NCI-H1105 (cell line): ENCODE results near the gene CMTM4.

Source experiments
- DNase-seq: peaks from one replicate; lab custom pipeline; 2025; lab: John Stamatoyannopoulos, UW

CMTM4 gene

DNA sequence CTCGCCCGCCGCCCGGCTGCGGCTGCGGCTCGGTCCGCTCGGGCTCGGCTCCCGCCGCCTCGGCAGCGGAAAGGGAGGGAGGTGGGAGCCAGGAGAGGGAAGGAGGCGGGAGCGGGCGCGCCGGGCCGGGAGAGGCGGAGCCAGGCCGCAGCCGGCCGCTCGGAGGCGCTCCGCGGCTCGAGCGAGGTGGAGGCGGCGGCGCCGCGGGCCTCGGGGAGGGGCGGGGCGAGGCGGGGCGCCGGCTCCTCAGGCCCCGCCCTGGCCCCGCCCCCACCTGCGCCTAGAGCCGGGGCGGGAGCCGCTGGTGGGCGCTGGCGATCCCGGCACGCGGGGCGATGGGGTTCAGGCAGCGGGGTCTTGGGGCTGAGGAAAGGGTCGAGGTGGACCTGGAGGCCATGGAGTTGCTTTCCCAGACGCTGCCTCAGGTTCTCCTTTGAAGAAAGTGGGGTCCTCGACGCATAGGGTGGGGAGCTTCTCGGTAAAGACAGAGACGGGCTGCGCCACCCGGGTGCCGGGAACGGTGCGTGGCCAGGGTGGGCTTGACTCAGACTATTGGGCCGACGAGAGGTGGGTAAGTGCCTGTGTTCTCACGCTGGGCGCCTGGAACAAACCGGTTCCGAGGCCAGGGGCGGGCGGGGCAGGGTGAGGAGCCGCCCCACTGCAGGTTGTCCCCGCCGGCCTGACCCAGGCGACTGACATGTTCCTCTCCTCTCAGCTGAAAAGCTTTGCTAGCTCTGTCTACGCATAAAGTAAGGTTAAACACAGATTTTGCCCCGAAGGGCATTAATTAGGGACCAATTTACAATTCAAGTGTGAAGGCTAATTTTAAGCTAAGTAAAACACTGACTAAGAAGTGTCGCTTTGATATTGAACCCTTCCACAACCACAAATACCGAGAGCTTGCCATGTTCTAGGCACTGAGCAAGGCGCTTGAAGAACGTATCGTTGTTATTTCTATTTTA is at the start of gene CMTM4:
Gene CMTM4, minus strand, starts transcription at position 75 of the 962 bp plus-strand sequence. CDS start 218 bp downstream, outside the sequence.
- peak; percentile 65 for DNase-seq

DNA sequence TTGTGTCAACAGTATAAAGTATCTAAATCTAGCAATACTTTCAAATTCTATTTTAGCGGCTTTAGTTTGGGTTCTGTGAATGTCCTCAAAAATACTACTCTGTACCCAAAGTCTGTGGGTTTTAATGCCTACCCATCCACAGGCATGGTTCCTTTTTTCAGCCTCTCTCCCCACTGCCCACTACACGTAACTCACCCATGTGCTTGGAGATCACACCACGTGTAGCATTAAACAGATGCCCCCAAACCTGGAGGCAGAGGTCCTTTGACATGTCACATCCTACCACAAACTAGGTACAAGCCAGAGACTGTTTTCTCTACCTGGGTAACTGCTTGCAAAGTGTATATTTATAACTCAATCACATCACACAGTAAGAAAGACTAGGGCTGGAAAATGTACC is 49.5 kb upstream of the CMTM4 start:
- DNase-seq = no peak

DNA sequence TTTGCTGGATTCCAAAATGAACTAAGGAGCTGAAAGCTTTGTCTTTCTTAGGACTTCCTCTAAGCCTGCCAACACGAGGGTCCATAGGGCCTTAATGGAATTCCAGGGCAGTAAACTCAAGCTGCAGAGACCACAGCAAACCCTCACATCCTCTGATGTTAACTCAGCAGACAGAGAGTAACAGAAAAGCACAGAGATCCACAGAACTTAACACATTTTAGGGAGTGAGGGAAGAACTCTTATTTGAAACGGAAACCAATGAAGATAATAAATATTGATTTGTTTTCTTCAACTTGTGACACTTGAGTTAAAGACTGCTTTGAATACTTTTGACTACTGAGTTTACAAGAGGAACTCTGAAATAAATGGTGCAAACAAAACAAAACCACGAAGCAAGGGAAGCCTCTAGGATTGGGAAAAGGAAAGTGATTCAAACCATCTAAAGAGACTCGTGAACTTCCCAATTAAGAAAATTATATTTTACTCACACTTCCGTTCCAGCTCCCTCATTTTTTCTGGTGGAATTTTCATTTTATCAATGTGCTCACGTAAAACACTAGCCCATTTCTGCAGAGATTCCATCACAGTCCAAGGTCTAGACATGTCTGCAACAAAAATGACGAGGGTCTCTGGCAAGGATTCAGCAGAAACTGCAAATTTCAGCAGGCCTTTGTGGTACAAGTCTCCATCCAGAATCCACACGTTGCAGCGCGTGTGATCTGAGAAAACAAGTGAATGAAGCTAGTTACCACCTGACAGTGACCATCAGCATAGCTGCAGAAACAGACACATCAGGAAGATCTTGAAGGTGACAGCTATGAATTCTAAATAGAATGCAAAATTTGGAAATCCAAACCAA is 45.6 kb upstream of the CMTM4 start:
- no peak for DNase-seq

DNA sequence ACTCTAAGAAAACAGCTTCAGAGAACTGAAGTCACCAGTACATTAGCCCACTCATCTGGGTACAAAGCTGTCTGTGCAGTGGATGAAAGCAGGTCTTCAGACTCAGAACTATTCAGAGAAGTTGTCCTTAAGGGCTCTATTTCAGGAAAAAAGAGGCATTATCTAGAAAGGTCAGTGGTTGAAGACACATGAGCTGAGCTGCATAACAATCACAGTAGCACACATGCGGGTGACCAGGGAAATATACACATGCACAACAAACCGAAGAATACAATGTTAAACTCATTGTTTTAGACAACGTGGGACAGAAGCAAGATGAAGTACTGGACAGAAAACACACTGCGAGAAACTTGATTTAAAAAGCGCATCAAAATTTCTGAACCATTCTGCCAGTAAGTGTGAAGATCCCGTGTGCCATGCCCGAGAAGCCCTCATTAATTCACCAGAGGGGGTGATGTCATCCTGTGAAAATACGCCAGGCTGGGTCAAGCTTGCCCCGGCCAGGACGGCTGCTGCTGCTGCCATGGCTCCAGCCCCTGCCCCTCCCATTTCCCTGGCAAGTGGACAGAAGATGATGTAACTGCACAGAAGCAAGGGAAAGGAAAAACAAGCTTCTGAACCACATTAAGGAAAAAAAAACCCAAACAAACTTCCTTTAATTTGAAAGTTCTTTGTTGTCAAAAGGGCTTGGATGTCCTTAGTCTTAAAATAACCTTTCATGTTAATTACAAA is 44.8 kb upstream of the CMTM4 start:
- no peak for DNase-seq

DNA sequence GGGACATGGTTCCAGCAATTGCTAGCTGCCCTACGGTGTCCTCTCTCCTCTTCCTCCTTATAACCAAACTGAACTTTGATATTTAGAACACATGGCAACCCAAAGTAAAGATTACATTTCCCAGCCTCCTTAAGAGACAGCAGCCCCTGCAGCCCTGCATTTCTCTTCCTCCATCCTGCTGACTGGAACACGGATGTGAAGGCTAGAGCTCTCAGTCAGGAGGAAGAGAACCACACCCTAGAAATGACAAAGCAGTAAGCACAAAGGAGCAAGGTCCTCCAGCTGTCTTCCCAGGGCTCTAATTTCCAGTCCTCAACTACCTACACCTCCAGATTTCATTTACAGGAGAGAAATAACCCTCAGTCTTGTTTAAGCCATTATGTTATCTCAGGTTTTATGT is 44.0 kb upstream of the CMTM4 start:
- no peak for DNase-seq

DNA sequence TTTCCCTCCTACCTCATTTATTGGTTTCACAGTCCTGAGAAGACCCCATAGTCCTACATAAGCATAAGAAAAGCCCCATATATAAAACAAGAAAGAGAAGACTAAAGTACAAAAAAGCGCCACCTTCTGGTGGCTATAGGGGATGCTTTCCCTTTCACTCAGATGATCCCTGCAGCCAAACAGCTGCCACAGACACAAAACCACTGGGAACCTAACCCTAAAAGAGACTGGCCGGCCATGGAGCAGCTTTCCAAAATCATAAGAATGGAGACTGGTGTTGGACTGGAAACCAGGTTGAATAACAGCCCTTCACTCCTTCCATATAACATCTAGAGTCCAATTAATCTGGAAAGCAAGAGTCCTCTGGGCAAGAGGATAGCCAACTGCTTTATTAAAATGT is 43.5 kb upstream of the CMTM4 start:
- DNase-seq = no peak

DNA sequence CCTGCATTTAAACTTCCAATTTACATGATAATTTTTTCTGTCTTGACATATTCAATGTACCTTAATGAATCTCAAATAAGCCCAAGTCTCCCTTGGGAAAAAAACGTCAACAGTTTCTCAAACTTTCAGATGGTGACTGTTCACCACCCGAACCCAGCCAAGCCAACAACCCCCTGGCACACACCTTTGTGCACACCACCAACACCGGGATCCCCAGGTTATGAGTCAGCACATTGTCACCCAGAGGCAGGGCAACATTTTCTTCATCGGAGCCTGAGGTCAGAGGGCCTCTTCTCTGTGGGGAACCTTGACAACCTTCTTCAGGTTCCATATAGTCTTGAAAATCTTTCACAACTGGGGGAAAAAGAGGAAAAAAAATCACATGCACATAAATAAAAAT is 39.3 kb upstream of the CMTM4 start:
- DNase-seq = no peak

DNA sequence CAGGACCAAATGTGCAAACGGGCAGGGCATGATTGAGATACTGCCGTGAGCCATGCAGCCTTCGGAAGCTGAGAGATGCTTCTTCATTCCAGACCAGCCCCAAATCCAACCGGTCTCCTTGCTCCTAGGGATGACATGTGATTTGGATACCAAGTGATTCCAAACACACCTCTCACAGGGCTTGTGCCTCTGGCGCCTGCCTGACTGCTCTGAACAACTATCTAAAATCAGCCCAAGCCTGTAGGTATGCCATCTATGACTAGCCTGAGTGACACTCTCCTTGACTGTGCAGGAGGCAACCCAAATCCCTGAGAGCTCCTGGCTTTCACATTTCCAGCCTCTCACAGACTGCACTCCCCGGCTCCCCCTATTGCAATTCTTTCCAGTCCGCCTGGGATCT is 34.6 kb upstream of the CMTM4 start:
- no peak for DNase-seq

DNA sequence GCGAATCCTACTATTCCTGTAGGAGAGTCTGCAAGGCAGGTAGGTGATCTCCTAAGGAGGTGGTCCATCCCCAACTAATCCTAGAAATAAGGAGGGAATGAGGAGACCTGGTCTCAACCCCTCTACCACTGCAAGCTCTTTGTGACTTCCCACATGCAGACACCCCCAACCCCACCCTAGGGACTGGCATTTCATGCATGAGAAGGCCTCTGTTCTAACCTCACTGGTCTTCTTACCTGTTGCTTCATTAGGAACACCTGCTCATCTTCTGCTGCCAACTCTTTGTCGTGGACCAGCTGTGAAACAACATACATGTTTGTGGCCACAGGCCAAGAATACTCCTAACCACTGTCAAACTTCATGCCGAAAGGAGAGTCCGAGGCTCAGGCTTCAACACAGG is 32.3 kb upstream of the CMTM4 start:
- peak; percentile 10 for DNase-seq

DNA sequence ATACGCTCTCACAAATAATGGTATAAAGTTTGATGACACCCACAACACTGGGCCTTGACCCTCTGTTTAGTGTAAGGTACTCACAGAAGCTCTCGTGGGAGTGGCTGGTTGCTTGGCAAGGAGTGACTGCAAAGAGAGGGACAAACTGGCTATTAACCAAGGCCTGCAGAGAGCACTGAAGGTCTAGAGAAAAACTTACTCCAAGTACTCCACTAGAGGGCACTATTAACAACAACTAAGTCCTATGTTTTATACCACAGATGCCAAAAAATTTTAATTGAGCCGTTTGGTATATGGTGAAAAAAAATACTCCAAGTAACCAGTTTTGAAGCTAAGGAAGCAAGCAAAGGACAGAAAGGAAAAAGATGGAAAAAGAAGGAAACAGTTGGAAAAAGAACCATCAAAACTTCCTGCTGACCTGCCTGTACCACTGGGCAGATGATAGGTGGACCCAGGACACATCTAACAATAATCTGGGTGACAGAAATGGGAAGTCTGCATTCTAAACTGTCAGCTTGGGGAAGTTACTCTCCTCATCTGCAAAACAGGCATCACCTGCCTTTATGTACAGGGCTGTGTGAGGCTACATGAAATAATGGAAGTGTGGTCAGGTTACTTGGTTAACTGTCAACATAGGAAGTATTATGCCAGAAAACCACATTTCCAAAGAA is 31.7 kb upstream of the CMTM4 start:
- peak; percentile 56 for DNase-seq

DNA sequence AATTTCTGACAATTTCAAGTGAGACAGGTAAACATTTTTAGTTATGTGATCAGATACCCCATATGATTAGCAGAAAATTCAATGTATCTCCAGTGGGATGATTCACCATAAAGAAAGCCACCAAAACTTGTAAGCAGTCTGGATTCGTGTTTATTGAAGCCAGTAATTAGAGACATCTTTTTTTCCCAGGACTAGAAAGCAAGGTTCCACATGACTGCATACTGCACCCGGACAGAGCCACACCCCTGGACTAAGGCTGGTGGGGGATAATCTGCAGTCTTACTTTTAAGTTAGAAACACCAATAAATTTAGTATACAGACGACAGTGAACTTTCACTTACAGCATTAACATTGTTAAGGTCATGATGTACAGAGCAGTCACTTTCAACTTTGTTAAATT is 24.2 kb upstream of the CMTM4 start:
- no peak for DNase-seq

DNA sequence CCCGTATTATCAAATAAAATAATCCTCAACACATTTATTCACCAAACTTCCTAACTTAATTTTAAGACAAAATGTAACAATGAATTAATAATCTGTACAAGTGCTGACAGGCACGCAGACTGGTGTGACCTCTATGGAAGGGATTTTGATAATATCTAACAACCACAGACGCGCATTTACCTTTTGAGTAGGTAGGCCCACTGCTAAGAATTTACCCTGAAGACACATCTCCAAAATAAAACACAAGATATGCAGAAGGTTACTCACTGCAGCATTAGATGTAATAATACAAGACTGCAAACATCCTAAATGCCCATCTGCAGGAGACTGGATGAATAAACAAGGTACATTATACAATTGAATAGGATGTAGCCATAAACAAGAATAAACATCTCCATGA is 22.7 kb upstream of the CMTM4 start:
- no peak for DNase-seq

DNA sequence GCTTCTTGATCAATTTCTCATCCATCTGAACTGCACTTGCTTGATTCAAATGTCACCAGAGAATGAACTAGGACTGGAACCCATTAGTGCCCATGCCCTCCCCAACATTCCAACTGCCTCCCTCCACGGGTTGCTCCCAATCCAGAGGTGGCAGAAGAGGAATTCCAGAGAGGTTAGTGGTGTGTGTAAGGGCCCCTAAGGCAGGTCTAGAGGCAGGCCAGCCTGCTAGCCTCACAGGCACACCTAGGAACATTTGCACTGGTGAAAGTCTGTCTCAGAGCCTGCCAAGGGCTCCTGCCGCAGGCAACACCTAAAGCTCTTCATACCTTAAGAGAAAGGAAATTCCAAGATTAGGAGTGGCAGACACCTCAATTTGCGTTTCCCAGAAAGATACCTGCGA is 21.2 kb upstream of the CMTM4 start:
- DNase-seq = no peak

DNA sequence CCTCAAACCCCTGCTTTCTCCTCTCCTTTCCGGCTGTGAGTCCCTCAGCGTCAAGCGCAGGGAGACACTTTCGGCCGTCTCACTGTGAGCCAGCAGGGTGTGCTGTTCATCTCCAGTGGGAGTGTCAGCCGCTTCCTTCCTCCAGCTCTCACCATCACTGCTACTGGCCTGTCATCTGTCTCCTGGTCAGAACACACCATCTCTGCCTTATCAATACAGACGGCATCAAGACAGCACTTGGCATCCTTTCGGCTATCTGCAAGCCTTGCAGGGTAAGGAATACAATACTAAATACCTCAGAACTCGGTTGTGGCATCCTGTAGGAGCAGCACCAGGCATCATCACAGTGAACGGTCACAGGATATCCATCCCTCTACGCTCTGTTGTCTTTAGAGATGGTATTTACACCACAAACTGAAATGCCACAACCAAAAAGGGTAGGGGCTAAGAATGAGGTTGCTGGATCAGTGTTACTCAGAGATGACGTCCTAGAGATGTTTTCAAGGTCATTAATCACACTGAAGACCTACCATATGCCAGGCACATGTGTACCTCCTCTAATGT is 20.7 kb upstream of the CMTM4 start:
- DNase-seq = no peak

DNA sequence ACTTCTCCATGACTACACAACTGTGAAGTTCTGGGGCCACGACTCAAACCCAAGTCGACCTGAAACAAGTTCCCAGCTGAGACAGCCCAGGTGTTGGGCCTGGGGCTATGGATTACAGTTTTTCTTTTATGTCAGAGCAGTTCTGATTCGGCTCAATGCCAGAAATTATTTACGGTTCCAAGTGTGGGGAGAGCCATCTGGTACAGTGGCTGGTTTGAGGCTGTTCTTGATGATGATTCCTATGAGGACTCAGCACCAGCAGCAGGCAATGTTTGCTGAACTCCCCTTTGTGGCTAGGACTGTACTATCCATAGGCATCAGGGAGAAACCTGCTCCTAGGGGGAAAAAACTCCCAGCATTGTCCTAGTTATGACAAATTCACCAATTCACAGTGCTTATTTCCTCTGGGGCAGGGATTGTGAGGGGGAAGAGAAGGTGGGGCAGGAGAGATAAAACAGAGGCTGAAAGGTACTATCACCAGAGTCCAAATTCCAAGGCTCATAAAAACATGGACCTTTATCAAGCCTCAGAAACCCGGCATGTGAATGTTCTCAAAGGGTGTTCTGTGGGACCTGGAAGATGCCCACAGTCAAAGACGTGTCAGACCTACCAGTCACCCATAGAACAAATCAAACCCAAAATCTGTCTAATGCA is 18.2 kb upstream of the CMTM4 start:
- peak; percentile 7 for DNase-seq

DNA sequence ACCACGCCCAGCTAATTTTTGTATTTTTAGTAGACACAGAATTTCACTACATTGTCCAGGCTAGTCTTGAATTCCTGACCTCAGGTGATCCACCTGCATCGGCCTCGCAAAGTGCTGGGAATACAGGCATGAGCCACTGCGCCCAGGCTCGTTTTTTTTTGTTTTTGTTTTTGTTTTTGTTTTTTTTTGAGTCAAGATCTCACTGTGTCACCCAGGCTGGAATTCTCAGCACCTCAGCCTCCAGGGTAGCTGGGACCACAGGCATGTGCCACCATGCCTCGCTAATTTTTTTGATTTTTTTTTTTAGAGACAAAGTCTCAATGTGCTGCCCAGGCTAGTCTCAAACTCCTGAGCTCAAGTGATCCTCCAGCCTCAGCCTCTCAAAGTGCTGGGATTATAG is 17.5 kb upstream of the CMTM4 start:
- no peak for DNase-seq

DNA sequence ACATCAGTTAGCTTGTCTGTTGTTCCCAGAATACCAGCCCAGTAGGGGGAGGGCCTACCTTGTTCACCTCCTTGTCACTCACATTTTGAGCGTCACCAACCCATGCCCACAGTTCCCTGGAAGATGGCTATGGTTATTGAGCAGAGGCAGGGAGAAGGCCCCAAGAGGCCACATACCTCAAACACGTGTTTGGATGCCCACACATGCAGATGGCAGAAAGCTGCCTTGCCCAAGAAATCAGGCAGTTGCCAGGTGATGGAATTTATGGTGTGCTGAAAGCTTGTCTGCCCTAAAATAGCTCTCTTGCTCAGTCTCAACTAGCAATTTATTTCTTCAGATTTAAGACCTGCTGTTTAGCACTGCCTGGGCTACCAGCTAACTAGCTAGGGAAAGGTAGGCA is 16.5 kb upstream of the CMTM4 start:
- no peak for DNase-seq

DNA sequence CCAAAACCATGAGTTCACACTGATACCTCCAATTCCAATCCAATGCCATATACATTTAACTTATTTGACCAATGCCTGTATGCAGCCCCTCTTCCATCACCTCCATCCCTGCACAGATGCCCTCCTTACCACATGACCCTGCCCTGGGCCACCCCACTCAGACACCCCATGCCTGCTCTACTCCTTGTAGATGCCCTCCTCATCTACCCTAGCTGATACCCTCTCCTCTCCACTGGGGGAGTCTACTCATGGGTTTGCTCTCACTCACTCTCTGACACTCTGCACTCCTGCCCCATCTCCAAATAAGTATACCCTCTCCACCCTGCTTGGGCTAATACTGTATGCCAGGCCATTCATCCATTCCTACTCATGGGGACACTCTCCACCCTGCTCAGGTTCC is 16.0 kb upstream of the CMTM4 start:
- DNase-seq = no peak

DNA sequence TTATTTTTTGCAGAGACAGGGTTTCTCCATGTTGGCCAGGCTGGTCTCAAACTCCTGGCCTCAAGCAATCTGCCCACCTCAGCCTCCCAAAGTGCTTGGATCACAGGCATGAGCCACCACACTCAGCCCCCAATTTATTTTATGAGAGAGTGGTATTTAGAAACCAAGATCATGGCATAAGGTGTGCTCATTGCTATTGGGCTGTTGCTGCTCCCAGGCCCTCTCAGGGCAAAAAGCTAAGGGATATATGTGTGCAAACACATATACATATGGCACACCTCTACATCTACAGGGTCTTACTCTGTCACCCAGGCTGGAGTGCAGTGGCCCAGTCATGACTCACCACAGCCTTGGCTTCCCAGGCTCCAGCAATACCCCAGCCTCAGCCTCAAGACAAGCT is 15.0 kb upstream of the CMTM4 start:
- no peak for DNase-seq

DNA sequence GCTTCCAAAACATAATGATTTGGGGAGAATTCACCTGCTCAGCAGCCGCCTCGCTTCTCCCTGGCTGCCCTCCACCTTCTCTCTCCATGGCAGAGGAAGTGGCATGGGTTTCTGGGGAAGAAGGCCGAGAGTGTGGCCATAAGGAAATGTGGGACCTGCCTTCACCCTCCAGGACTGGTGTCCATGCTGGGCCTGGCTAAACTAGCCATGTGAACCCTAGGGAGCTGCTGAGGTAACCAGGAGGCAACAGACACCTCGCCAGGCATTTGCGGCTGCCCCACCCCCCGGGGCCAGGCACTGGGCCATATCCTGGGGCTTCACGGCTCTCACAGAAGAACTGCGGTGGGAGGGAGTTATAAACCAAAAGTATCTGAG is 9.9 kb upstream of the CMTM4 start:
- DNase-seq = no peak
